ENCODE data around the gene CERS6.
A peak's percentile ranks its signal among the peaks of the same experiment; 100 is the strongest.
"Not testable (repeated sequence)": the region's sequence is repeated elsewhere in the genome, so short reads cannot be mapped to it uniquely, and the experiment has no call there.

The CERS6 gene

DNA sequence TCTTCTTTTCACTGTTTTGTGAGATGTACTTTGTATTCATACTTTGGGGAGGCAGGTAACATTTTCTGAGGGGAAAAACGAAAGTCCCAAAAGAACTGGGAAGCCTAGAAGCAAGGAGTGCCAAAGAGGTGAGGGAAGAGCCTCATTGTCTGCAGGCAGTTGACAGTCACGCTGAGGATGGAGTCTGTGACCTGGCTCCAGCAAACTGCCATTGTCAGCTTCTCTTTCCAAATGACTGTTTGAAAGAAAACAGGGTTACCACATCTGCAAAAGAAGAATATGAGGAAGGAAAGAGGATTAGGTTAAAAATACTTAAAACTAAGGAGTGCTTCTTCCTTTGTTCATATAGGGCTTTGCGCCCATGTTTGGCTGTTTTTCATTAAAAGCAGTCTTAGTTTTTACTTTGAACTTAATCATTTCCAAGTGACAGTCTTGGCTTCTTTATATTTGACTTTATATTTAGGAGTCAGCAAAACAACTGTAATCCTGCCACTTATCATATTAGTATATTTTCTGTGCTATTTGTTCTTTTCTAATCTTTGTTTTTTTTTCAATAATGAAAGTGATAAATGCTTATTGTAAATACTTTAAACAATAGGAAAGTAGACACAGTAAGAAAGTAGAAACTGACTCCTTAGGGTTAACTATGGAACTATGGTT lies 35.0 kb downstream of the CERS6 start:
- DNase-seq (ENCODE audit: low read depth, low spot score) = no peak
- peak overlapping the region; percentile 34 for H3K4me3 ChIP-seq (ENCODE audit: low read length)

DNA sequence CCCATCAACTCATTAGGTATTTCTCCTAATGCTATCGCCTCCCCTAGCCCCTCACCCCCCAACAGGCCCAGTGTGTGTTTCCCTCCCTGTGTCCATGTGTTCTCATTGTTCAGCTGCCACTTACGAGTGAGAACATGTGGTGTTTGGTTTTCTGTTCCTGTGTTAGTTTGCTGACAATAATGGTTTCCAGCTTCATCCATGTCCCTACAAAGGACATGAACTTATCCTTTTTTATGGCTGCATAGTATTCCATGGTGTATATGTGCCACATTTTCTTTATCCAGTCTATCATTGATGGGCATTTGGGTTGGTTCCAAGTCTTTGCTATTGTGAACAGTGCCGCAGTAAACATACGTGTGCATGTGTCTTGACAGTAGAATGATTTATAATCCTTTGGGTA lies 35.7 kb downstream of the CERS6 start:
- H3K4me3 ChIP-seq (ENCODE audit: low read length); DNase-seq (ENCODE audit: low read depth, low spot score): not testable (repeated sequence)

DNA sequence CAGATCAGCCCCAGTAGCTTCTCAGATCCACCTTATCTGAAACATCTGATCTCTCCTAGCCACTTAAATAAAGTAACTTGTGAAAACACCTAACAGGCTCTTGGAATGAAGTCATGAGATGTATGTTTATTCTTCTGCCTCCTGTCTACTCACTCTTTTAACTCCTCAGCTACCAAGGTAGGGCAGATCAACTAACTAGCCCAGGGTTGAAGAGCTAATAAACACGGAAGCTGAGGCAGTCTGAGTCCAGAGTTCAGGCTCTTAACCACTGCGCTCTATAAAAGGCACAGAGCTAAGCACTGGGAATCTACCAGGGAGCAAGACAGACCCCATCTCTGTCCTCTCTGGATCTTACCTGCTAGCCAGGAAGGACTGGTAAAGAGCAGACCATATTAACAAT lies 37.1 kb downstream of the CERS6 start:
- not testable (repeated sequence) for H3K4me3 ChIP-seq (ENCODE audit: low read length); DNase-seq (ENCODE audit: low read depth, low spot score)

DNA sequence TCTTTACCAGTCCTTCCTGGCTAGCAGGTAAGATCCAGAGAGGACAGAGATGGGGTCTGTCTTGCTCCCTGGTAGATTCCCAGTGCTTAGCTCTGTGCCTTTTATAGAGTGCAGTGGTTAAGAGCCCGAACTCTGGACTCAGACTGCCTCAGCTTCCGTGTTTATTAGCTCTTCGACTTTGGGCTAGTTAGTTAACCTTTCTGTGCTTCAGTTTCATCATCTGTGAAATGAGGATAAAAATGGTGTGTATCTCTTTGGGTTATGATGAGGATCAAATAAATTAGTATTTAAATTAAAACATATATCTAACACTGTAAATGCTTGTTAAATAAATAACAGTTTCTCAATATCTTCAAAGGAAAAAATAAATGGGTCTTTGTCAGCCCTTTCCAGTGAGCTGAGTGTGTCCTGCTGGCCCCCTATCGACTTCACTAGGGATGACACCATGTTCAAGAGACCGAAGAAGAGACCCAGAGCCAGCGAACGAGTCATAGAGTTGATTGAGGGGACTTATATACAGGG lies 38.2 kb downstream of the CERS6 start:
- H3K4me3 ChIP-seq (ENCODE audit: low read length) = no peak overlapping the region
- DNase-seq (ENCODE audit: low read depth, low spot score) = no peak

DNA sequence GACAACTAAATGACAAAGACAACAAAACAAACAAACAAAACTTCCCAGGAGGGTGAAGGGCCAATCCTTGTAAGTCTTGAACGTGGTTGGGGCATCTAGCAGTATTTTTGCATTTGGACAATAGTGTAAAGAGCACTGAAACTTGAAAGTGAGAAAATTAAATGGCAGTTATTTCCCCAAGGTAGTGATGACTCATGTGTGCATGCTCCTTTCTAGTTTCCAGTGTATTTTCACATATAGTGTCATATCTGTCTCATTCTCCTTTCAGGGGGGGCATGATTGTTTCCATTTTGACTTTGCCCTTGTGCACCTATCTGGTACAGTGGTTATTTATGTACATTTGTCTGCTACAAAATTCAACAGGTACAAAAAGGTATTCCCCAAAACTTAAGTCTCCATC lies 39.5 kb downstream of the CERS6 start:
- DNase-seq (ENCODE audit: low read depth, low spot score) = no peak
- H3K4me3 ChIP-seq (ENCODE audit: low read length) = no peak overlapping the region

DNA sequence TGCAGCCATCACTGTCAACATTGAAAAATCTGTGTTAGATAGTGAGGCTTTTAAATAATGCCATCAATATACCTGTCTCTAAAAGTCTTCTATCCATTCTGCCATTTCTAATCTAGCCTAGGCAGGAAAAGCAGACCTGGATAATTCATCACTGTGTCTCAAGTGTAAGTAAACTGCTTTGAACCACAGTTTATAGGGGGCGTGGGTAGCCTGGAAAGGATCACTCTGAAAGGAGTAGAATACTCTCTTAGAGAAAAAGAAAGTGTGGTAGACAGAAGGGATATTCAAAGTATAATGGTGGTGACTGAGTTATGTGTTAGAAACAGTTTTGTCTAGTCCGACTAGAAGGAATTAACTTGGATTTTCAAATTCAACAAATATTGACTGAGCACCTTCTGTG lies 40.8 kb downstream of the CERS6 start:
- H3K4me3 ChIP-seq (ENCODE audit: low read length) = no peak overlapping the region
- DNase-seq (ENCODE audit: low read depth, low spot score) = no peak

DNA sequence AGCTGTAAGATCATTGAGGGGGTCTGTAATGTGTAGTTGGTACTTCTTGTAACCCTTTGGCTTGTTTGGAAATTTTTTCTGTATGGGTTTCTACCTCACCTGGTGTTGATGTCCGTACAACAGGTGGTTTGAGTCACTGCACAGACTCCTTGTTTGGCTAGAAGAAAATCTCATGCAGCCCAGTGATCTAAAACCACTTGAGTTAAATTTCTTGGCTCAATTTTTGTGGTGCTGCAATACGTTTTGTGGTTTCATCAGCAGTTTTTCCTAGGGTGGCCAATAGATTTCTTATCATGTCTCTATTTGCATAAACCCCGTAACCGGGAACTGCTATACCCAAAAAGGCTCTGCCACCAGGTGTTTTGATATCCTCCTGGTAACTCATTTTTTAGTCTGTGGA lies 43.4 kb downstream of the CERS6 start:
- no peak for DNase-seq (ENCODE audit: low read depth, low spot score)
- no peak overlapping the region for H3K4me3 ChIP-seq (ENCODE audit: low read length)

DNA sequence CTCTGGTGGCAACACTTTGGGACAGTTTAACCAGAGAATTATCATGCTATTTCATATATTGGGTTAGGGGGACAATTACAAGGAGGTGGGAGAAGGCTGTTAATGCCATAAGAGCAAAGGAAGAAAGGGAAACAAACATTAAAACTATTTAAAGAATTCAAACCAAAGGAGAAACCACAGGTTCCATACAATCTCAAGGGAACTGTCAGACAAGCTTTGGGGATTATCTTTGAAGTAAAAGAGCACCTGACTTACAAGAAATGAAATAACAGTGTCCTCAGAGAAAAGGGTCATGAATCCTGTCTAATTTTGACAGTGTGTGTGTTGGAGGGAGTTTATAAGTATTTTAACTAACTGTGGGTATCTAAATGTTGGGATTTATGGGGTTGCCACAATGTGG lies 44.4 kb downstream of the CERS6 start:
- DNase-seq (ENCODE audit: low read depth, low spot score) = no peak

DNA sequence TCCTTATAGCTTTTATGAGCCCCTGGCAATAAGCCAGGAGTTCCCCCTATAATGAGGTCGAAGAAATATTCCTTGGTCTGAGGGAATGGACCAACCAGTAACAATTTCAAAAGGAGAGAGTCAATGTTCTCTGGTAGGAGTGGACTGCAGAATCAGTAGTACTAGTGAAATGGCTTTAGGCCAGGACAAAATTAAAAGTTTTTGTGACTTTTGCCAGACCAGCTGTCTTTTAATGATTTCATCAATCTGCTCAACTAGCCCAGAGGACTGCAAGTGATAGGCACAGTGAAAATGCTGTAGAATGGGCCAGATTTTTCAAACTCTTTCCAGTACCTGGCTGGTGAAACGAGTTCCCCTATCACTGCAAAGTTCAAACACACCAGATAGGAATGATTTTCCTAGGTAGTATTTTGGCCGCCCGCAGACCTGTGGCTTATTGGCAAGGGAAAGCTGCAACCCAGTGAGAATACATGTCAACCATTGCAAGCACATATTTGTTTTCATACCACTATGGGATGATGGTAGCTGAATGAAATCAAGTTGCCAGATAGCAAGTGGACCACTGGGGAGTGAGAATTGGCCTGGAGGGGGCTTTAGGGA lies 45.5 kb downstream of the CERS6 start:
- H3K4me3 ChIP-seq (ENCODE audit: low read length) = no peak overlapping the region
- no peak for DNase-seq (ENCODE audit: low read depth, low spot score)

More for the DNA sequence above, 44.4 kb downstream of the CERS6 start:
- H3K4me3 ChIP-seq (ENCODE audit: low read length) = no peak overlapping the region

DNA sequence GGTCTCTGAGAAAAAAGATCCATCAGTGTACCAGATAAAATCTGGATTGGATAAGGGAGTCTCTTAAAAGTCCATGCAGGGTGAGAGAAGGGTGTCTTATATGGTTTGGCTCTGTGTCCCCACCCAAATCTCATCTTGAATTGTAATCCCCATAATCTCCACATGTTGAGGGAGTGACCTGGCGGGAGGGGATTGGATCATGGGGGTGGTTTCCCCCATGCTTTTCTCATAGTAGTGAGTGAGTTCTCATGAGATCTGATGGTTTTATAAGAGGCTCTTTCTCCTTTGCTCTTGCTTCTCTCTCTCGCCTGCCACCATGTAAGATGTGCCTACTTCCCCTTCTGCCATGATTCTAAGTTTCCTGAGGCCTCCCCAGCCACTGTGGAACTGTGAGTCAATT lies 46.8 kb downstream of the CERS6 start:
- DNase-seq (ENCODE audit: low read depth, low spot score); H3K4me3 ChIP-seq (ENCODE audit: low read length): not testable (repeated sequence)

DNA sequence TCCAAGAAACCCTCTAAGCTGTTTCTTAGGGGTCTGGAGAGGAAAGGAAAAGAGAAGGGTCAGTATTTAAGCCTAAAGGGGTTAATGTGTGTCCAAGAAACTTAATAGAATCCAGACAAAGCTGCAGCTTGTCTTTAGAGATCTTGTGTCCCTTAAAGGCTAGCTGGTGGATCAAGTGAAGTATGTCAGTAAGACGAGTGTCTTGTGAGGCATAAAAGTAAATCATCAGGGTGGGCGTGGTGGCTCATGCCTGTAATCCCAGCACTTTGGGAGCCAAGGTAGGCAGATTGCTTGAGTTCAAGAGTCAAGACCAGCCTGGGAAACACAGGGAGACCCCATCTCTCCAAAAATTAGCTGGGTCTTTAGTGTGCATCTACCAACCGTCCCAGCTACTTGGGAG lies 47.8 kb downstream of the CERS6 start:
- DNase-seq (ENCODE audit: low read depth, low spot score) = no peak
- H3K4me3 ChIP-seq (ENCODE audit: low read length) = no peak overlapping the region

DNA sequence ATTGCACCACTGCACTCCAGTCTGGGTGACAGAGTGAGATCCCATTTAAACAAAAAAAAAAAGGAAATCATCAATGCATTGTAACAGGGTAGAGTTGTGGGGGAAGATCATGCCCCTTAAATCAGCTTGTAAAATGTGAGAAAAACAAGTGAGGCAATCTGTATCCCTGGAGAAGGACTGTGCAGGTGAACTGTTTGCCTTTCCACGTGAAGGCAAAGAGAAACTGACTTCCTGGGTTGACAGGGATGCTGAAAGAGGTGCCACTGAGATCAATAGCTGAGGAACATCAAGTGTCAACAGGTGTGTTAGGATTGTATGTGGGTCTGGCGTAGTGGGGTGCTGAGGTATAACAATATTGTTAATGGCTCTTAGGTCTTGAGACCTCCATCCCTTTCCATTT lies 48.3 kb downstream of the CERS6 start:
- DNase-seq (ENCODE audit: low read depth, low spot score) = no peak
- no peak overlapping the region for H3K4me3 ChIP-seq (ENCODE audit: low read length)

DNA sequence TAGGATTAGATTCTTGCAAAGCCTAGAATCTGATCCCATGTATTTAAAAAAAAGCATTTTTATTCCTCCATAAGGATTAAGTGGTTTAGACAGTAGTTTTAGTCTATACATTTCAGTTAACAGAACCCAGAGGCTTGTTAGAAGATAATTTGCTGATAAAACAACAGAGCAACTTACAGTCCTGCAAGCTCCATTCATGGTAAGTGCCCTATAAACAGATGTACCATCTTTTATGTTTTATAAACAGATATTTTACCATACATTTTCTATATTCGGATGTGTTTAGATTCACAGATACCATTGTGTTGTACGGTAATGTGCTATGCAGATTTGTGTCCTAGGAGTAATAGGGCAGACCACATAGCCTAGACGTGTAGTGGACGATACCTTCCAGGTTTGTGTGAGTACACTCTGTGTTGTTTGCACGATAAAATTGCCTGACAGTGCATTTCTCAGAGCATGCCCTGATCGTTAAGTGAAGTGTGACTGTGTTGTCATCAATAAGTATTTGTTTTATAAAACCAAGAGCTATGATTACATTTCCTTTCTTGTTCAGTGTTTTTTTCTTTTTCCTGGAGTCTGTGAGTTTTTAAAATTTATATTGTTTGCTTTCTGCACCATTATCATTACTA lies 54.2 kb downstream of the CERS6 start:
- no peak overlapping the region for H3K4me3 ChIP-seq (ENCODE audit: low read length)
- no peak for DNase-seq (ENCODE audit: low read depth, low spot score)

DNA sequence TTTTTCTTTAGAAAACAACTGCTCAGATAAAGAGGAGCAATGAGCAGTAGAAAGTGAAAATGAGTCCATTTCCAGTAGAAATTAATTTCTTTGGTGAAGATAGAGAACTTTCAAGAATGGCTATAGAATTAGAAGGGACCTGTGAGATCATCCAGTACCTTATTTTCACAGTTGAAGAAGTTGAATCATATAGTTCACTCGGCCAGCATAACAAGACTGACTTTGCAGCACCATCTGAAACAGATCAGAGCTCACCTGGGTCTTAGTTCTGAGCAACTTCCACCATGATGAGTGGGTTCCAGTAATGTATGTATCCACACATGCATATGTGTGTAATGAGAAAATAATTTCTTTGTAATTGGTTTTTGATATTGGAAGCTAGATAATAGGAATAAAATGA lies 58.6 kb downstream of the CERS6 start:
- no peak overlapping the region for H3K4me3 ChIP-seq (ENCODE audit: low read length)
- DNase-seq (ENCODE audit: low read depth, low spot score) = no peak

DNA sequence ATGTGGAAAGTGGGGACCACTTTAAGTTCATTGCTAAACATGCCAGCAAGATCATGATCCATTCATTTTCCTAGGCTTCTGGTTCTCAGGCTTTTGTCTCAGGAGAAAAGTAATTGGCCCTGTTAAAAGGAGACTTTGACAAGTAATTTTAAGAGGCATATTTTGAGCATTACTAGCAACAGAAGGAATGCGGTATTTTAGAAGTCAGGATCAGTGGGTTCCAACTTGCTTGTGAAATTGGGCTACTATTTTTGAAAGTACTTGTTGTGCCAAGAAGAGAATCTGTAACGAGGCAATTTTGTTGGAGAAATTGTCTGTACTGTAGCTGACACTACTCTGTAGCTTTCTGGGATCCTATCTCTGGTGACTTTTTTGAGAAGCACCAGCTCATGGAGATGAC lies 59.4 kb downstream of the CERS6 start:
- no peak for DNase-seq (ENCODE audit: low read depth, low spot score)
- H3K4me3 ChIP-seq (ENCODE audit: low read length) = no peak overlapping the region

DNA sequence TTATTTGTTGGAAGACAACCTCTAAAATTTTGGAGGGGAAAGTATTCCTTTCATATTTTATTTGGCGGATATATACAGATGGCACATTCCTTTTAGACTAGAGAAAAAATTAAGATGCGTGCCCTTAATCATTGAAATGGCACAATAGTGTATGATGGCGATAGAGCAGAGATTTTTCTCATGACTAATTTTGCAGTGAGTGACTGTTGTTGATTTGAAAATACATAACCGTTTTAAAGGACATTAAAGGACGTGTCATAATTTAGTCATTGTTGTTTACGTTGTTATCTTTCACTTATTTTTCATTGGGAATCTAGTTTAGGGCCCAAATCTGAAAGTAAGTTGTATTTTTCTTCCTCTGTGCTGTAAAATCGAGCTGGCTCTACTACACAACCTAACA lies 61.7 kb downstream of the CERS6 start:
- no peak overlapping the region for H3K4me3 ChIP-seq (ENCODE audit: low read length)
- DNase-seq (ENCODE audit: low read depth, low spot score) = no peak

DNA sequence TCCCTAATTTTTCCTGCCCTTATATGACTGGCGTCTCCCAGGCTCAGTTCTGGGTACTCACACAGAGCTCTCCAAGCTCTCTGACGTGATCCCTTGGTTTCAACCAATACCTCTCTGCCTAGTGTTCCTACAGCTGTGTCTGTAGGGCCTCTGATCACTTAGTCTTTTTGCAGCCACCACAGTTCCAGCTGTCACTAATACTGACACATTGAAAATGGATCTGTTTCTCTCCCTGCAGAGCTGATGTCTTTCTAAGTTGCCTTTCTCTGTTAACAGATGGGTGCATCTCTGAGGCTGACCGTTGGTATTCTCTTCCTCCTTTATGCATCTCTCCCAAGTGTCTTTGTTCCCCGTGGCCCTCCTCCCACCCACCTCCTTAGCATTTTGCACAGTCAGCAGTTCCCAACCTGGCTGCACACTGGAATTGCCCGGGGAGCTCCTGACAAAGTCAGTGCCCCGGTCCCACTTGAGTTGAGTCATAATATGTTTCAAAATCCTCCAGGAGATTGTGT lies 62.5 kb downstream of the CERS6 start:
- no peak for DNase-seq (ENCODE audit: low read depth, low spot score)
- H3K4me3 ChIP-seq (ENCODE audit: low read length) = no peak overlapping the region

DNA sequence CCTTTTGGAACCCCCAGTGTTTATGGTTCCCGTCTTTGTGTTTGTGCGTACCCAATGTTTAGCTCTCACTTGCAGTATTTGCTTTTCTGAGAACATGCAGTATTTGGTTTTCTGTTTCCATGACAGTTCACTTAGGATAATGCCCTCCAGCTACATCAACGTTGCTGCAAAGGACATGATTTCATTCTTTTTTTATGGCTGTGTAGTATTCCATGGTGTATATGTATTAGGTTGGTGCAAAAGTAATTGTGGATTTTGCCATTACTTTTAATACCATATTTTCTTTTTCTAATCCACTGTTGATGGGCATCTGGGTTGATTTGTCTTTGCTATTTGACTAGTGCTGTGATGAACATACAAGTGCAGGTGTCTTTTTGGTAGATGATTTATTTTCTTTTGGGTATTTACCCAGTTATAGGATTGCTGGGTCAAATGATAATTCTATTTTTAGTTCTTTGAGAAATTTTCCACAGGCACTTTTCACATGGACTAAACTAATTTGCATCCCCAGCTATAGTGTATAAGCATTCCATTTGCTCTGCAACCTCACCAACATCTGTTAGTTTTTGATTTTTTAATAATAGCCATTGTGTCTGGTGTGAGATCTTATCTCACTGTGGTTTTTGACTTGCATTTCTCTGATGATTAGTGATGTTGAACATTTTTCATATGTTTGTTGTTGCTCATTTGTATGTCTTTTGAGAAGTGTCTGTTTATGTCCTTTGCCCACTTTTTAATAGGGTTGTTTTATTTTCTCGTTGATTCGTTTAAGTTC lies 63.6 kb downstream of the CERS6 start:
- no peak overlapping the region for H3K4me3 ChIP-seq (ENCODE audit: low read length)
- no peak for DNase-seq (ENCODE audit: low read depth, low spot score)

DNA sequence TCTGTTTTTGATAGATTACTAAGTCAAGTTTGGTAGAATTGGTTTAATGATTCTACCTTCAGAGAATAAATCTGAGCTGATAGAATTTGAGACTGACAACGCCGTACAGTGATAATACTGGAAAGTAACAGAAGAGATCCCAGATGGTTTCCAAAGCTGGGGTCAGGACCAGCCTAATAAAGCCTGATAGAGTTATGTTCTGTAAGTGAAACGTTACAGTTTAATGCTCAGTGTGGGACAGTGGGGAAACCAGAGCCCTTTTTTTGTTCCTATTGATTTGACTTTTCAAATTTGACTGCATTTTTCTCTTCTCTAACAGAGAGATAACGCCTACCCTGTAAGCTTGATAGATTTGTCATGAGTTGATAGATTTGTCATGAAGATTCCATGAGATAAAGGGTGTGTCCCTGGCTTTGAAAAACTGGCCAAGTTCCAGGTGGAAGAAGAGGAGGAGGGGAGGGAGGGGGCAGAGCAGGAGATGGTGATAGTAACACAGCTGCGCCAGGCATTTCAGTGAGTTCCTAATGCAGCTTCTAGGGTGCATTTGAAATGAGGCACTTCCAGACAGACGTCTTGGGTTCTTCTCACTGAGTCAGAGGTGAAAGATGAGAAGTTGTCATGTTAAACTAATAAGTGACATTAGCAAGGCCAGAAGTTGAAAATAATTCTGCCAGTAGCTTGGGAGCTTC lies 65.1 kb downstream of the CERS6 start:
- DNase-seq (ENCODE audit: low read depth, low spot score) = no peak
- H3K4me3 ChIP-seq (ENCODE audit: low read length) = no peak overlapping the region
